Measurements from ENCODE around the gene AHSA1. TPM values are rescaled to one million over a fixed set of nuclear protein-coding genes. Genes with fewer than 3 reads are reported as not detected.

AHSA1 gene
- total and polyA plus RNA-seq, 10 of the 15 experiments (the other 5 are each of a cell fraction or from before 2014, with no cell fraction given), result 51.8 to 295 (median 201) TPM

DNA sequence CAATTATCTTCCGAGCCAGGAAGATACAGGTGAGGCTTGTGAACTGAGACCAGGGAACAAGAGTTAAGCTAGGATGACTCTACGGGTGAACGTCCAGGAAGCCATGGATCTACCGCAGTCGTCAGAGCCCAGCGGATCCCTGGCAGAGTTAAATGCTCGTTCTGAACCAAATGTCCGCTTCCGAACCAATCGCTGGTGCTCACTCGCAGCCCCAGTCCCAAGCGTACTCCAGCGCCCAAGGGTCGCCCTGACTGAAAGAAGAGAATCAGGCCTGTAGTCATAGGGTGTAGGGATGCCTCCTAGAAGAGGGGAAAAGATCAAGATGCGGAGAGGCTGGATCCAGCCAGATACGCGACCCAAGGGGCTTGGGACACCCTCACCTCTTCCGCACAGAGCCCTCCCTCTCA, 775 bp upstream of the AHSA1 start:
- Histone ChIP-seq H3K27me3 (replicated peaks in 1 of 2; ENCODE audit: control insufficient read depth in 2 of 2, insufficient read depth in 2 of 2, low read length in 1 of 2) (no peaks in the 10 kb centered on the region), H4K20me1 (ENCODE audit: control insufficient read depth, insufficient read depth) (peaks cover 4% of the 10 kb centered on the region; the same call in 1 of the 2 replicates), H3K27ac (ENCODE audit: control insufficient read depth, insufficient read depth) (peak overlapping the region; percentile 97), H3K79me2 (ENCODE audit: control insufficient read depth, insufficient read depth, low read length) (peaks cover 53% of the 10 kb centered on the region), H3K4me2 (ENCODE audit: control insufficient read depth, insufficient read depth) (peak overlapping the region; percentile 76), H2AFZ (ENCODE audit: control insufficient read depth, low read depth, low read length) (peak overlapping the region; percentile 74), H3K9ac (ENCODE audit: control insufficient read depth, insufficient read depth, low read length) (peak overlapping the region; percentile 88), H3K9me3 (replicated peaks; ENCODE audit: control insufficient read depth, insufficient read depth, low read length) (no peaks in the 10 kb centered on the region), H3K4me3 (peak overlapping the region; percentile 88), H3K4me1 (ENCODE audit: control insufficient read depth, insufficient read depth, low read length) (peaks cover 13% of the 10 kb centered on the region), H3K36me3 (ENCODE audit: control insufficient read depth in 2 of 2, insufficient read depth in 2 of 2, low read length in 1 of 2) (peaks cover 5 to 17% of the 10 kb centered on the region in 2 experiments)
- ChIA-PET POLR2A (interaction anchor here (0.6 to 1.6 kb wide), 3 partner anchors 95 to 448 kb away, joined by 3 to 6 read pairs (median 4); partner anchors contain the start of genes GSTZ1 and POMT2), RAD21 (ENCODE audit: unreplicated experiment) (interaction anchor here (0.6 to 2.6 kb wide), 10 partner anchors 80 to 251 kb away, joined by 3 to 10 read pairs (median 4); partner anchors contain the start of genes GSTZ1, POMT2, SAMD15 and TMED8), CTCF (interaction anchor here (0.5 to 4.6 kb wide), 6 partner anchors 85 to 250 kb away, joined by 3 to 140 read pairs (median 5); partner anchors contain the start of genes ALKBH1 and SLIRP), SMC1A (ENCODE audit: uncharacterized antibody, unreplicated experiment) (interaction anchor here (1.3 to 2.8 kb wide), 3 partner anchors 11 to 141 kb away, joined by 6 to 8 read pairs (median 7); no protein-coding TSS in a partner anchor)
- intact Hi-C loops (cut with micrococcal nuclease; ENCODE audit: unreplicated experiment), result loop anchor here (1.0 to 5.0 kb wide), 4 partner anchors 94 to 305 kb away; partner anchors contain the start of genes GSTZ1, POMT2 and SNW1
- TSS peak; percentile 77 for BruUV-seq (replicated peaks)
- DNase-seq (ENCODE audit: low read depth, low spot score) (no peak), ATAC-seq (no peak; the same call in 2 of the 3 replicates), FAIRE-seq (no peak)
- in situ Hi-C loops (cut with MboI), result no loop called here
- WGBS (ENCODE audit: insufficient coverage, insufficient replicate concordance, low lambda C conversion rate, missing lambda C conversion rate), result under 1% methylated on average over 18 of the region's 18 CpGs
- TF ChIP-seq USF2 (IDR thresholded peaks at IDR 0.05; ENCODE audit: borderline replicate concordance, low read depth, low read length), result no peak
- TF ChIP-seq KLF5 (IDR thresholded peaks at IDR 0.05; ENCODE audit: partially characterized antibody), result no peak
- TF ChIP-seq E4F1 (IDR thresholded peaks at IDR 0.05; ENCODE audit: borderline replicate concordance, partially characterized antibody), result no peak
- TF ChIP-seq KDM1A (IDR thresholded peaks at IDR 0.05; ENCODE audit: borderline replicate concordance), result no peak
- TF ChIP-seq MTA2 (IDR thresholded peaks at IDR 0.05; ENCODE audit: low read depth), result no peak
- no peak for TF ChIP-seq FOXM1 (IDR thresholded peaks at IDR 0.05; ENCODE audit: low read depth, low read length)
- no peak for TF ChIP-seq ZNF24 (IDR thresholded peaks at IDR 0.05)
- no peak for TF ChIP-seq RELA (IDR thresholded peaks at IDR 0.05; ENCODE audit: borderline replicate concordance, partially characterized antibody)
- TF ChIP-seq SREBF1 (IDR thresholded peaks at IDR 0.05; ENCODE audit: low read length), result no peak
- TF ChIP-seq, protein P1, sequence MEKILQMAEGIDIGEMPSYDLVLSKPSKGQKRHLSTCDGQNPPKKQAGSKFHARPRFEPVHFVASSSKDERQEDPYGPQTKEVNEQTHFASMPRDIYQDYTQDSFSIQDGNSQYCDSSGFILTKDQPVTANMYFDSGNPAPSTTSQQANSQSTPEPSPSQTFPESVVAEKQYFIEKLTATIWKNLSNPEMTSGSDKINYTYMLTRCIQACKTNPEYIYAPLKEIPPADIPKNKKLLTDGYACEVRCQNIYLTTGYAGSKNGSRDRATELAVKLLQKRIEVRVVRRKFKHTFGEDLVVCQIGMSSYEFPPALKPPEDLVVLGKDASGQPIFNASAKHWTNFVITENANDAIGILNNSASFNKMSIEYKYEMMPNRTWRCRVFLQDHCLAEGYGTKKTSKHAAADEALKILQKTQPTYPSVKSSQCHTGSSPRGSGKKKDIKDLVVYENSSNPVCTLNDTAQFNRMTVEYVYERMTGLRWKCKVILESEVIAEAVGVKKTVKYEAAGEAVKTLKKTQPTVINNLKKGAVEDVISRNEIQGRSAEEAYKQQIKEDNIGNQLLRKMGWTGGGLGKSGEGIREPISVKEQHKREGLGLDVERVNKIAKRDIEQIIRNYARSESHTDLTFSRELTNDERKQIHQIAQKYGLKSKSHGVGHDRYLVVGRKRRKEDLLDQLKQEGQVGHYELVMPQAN (conservative IDR thresholded peaks at IDR 0.05), result peak; percentile 41
- no peak for TF ChIP-seq CHD2 (IDR thresholded peaks at IDR 0.05; ENCODE audit: borderline replicate concordance, low read depth, low read length)
- TF ChIP-seq, protein P2, sequence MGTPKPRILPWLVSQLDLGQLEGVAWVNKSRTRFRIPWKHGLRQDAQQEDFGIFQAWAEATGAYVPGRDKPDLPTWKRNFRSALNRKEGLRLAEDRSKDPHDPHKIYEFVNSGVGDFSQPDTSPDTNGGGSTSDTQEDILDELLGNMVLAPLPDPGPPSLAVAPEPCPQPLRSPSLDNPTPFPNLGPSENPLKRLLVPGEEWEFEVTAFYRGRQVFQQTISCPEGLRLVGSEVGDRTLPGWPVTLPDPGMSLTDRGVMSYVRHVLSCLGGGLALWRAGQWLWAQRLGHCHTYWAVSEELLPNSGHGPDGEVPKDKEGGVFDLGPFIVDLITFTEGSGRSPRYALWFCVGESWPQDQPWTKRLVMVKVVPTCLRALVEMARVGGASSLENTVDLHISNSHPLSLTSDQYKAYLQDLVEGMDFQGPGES (IDR thresholded peaks at IDR 0.05), result no peak
- no peak for TF ChIP-seq CBX3 (IDR thresholded peaks at IDR 0.05; ENCODE audit: borderline replicate concordance, low read depth)
- TF ChIP-seq POLR2A (IDR thresholded peaks at IDR 0.05; ENCODE audit: low read depth, low read length), result peak; percentile 86
- no peak for TF ChIP-seq BCL3 (IDR thresholded peaks at IDR 0.05; ENCODE audit: borderline replicate concordance, insufficient read depth, low read depth, low read length, poor library complexity, severe bottlenecking)
- no peak for TF ChIP-seq EP300 (IDR thresholded peaks at IDR 0.05; ENCODE audit: borderline replicate concordance in 1 of 2, control insufficient read depth in 1 of 2, low read depth in 2 of 2, low read length in 2 of 2)

Measured in GM12878 (cell line).